Mucosa of descending colon (tissue), 3 donors: ENCODE results near the gene SPATA16. TPM values are rescaled to one million over a fixed set of nuclear protein-coding genes. Genes with fewer than 3 reads are reported as not detected.

Source experiments
- ATAC-seq: fragments of 200-7000 bp; cut with Tn5 transposase; one replicate; pipeline ENCODE4 v1.9.1; 2020; ENCODE audit warnings: mild to moderate bottlenecking, moderate library complexity
- DNase-seq, 3 donors: peaks; one replicate each; pipeline ENCODE4 v3.0.0-alpha.2; 2020
- H3K36me3 ChIP-seq: fragments of 200-600 bp; one replicate; pipeline ENCODE4 v1.8.0; 2021; ENCODE audit warnings: low read depth, mild to moderate bottlenecking
- H3K4me1 ChIP-seq: fragments of 200-600 bp; one replicate; pipeline ENCODE4 v1.8.0; 2021; ENCODE audit warnings: low read depth, mild to moderate bottlenecking
- H3K4me3 ChIP-seq: fragments of 200-600 bp; one replicate; pipeline ENCODE4 v1.8.0; 2021; ENCODE audit warnings: mild to moderate bottlenecking
- H3K9me3 ChIP-seq: fragments of 200-600 bp; one replicate; pipeline ENCODE4 v1.8.0; 2021; ENCODE audit warnings: mild to moderate bottlenecking
- intact Hi-C, 2 donors: fragments of 100-400 bp; cut with DNase I in 1 of 2; cut with micrococcal nuclease in 1 of 2; formaldehyde crosslinking; loops; one replicate each; pipeline versions ENCODE4 v1.11.0 to v1.11.1; 2022; cut with DNase I, micrococcal nuclease
- total RNA-seq, 3 donors: library from RNA; stranded (reverse); fragmentation: NEBNext Ultra II Directional in 2 of 3; extraction: Animal tissue kit (Norgen Biotek cat#: 25700) in 2 of 3; gene quantifications; one replicate each; pipeline versions ENCODE4 v1.2.1 to v1.2.4, GENCODE V29; 2021 to 2023
- TF ChIP-seq, protein P1 (sequence below): fragments of 200-600 bp; IDR thresholded peaks from one replicate; pipeline ENCODE4 v1.8.0; 2022; ENCODE audit warnings: antibody characterized with exemption, mild to moderate bottlenecking
- donor health status: DM: no; HTN: no; CAD: no; lungs with moderate emphysema.
- donor health status: DM: no; HTN: no; CAD: no.
- donor health status: DM: no; HTN: yes; CAD: no.

The SPATA16 gene
- total RNA-seq, 3 donors from 2014 or later = not detected

DNA sequence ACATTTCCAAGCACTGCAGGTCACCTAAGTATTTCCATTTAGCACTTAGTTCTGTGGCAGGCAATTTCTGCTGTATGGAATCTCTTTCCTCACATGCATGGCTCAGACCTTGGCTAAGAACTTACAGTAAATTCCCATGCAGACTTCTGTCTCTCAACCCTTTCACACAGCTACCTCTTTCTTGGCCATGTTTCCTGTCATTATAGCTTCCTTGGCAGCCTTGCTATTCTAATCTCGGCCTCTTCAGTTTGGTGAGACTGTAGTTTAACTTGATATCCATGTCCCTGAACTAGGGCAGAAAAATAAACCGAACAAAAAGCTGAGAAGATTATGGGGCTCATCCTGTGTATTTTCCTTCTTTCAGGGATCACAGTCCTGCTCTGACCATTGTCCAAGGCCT is 96.0 kb downstream of the SPATA16 start:
- no peaks in the 10 kb centered on the region for H3K36me3 ChIP-seq
- no peak overlapping the region for H3K4me3 ChIP-seq
- no peaks in the 10 kb centered on the region for H3K4me1 ChIP-seq
- TF ChIP-seq, protein P1, sequence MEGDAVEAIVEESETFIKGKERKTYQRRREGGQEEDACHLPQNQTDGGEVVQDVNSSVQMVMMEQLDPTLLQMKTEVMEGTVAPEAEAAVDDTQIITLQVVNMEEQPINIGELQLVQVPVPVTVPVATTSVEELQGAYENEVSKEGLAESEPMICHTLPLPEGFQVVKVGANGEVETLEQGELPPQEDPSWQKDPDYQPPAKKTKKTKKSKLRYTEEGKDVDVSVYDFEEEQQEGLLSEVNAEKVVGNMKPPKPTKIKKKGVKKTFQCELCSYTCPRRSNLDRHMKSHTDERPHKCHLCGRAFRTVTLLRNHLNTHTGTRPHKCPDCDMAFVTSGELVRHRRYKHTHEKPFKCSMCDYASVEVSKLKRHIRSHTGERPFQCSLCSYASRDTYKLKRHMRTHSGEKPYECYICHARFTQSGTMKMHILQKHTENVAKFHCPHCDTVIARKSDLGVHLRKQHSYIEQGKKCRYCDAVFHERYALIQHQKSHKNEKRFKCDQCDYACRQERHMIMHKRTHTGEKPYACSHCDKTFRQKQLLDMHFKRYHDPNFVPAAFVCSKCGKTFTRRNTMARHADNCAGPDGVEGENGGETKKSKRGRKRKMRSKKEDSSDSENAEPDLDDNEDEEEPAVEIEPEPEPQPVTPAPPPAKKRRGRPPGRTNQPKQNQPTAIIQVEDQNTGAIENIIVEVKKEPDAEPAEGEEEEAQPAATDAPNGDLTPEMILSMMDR = no peak
- DNase-seq (no peak), ATAC-seq (no peak)
- intact Hi-C loops = no loop called here
- no peaks in the 10 kb centered on the region for H3K9me3 ChIP-seq

DNA sequence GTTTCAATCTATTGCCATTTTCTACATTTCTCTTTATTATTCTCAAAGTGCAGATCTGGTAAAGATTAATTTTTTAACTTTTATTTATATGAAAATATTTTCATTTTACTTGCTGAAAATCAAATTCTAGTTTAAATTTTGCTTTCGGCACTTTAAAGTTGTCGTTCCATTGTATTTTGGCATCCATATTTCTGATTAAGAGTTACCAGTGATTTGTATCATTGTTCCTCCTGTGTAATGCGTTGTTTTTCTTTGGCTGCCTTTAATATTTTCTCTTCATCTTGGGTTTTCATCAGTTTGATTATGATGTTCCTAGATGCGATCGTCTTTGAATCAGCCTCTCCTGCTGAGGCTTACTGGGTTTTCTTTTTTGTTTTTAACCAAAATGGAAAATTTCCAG is 97.3 kb downstream of the SPATA16 start:
- no peak for ATAC-seq

DNA sequence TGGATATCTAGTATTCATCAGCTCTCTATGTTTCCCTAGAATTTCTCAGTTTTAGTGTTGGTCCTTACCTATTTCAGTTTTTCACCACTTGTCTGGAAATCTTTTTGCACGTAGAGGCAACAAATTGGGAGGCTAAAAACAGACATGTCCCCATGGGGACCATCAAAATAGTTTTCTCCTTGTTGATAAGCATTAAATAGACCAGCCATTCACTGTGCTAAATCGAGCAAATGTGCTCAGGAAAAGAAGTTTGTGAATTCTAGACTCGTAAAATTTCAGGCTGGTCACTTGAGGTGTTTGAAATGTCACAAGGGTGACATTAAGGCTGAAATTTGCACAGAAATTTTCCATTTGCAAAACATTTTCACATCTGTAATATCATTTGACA is 102.6 kb downstream of the SPATA16 start:
- TF ChIP-seq, protein P1 = no peak
- intact Hi-C loops = no loop called here

More for the DNA sequence above, 97.3 kb downstream of the SPATA16 start:
- no peak for DNase-seq
- H3K4me1 ChIP-seq = no peaks in the 10 kb centered on the region
- H3K36me3 ChIP-seq = no peaks in the 10 kb centered on the region
- intact Hi-C loops = no loop called here
- H3K4me3 ChIP-seq = no peak overlapping the region
- TF ChIP-seq, protein P1 = no peak
- no peaks in the 10 kb centered on the region for H3K9me3 ChIP-seq

GRCh38 chr3:173037840-173038483 is 103.1 kb downstream of the SPATA16 start:
- no peaks in the 10 kb centered on the region for H3K4me1 ChIP-seq
- H3K4me3 ChIP-seq = no peak overlapping the region
- H3K36me3 ChIP-seq = no peaks in the 10 kb centered on the region
- TF ChIP-seq, protein P1 = no peak
- intact Hi-C loops = no loop called here
- H3K9me3 ChIP-seq = no peaks in the 10 kb centered on the region
- DNase-seq (no peak), ATAC-seq (no peak)

More for the DNA sequence above, 102.6 kb downstream of the SPATA16 start:
- Histone ChIP-seq H3K4me1 (no peaks in the 10 kb centered on the region), H3K4me3 (no peak overlapping the region), H3K36me3 (no peaks in the 10 kb centered on the region), H3K9me3 (no peaks in the 10 kb centered on the region)
- ATAC-seq (no peak), DNase-seq (no peak)

DNA sequence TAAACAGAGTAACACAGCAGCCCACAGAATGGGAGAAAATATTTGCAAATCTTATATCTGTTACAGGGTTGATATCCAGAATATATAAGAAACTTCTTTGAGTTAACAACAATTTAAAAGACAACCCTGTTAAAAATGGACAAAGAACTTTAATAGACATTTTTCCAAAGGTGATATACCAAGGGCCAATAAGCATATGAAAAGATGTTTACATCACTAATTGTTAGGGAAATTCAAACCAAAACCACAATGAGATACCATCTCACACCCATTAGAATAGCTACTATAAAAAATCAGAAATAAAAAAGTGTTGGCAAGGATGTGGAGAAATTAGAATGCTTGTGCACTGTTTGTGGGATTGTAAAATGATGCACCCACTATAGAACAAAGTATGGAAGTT is 110.8 kb downstream of the SPATA16 start:
- Histone ChIP-seq H3K4me1 (no peaks in the 10 kb centered on the region), H3K36me3 (no peaks in the 10 kb centered on the region), H3K9me3 (no peaks in the 10 kb centered on the region), H3K4me3 (no peak overlapping the region)
- DNase-seq (no peak), ATAC-seq (no peak)
- TF ChIP-seq, protein P1 = no peak
- intact Hi-C loops = no loop called here

- Histone ChIP-seq H3K36me3 (no peaks in the 10 kb centered on the region), H3K4me3 (no peak overlapping the region), H3K4me1 (no peaks in the 10 kb centered on the region), H3K9me3 (no peaks in the 10 kb centered on the region)
- intact Hi-C loops = no loop called here
- TF ChIP-seq, protein P1 = no peak
- ATAC-seq = no peak
- DNase-seq = no peak
Observed at GRCh38 chr3:173028351-173028750, 112.7 kb downstream of the SPATA16 start.
